Measurements from ENCODE around the gene PITPNC1.

- TF ChIP-seq CTCF (IDR thresholded peaks at IDR 0.05; ENCODE audit: insufficient read depth, low read depth, low read length), result no peak
- no peak for TF ChIP-seq EZH2 (IDR thresholded peaks at IDR 0.05; ENCODE audit: insufficient read depth, low read length)
Observed at GRCh38 chr17:67436233-67436632, 59.2 kb downstream of the PITPNC1 start.
